PFSK-1 (cell line): ENCODE measurements around the gene GDF15.
A peak's percentile ranks its signal among the peaks of the same experiment; 100 is the strongest.

ENCODE experiments used
- FOXP2 ChIP-seq: optimal IDR thresholded peaks from 2 replicates; pipeline ENCODE3; 2011; ENCODE audit warnings: borderline replicate concordance, control low read depth, inconsistent platforms; ENCODE audit not compliant: insufficient read depth; ENCODE audit errors: extremely low read length, extremely low read depth
- POLR2AphosphoS5 ChIP-seq: IDR thresholded peaks from 2 replicates; pipeline ENCODE4 v1.6.1; 2012; ENCODE audit warnings: low read depth, mild to moderate bottlenecking, control low read depth, low read length, moderate library complexity
- SIN3A ChIP-seq: IDR thresholded peaks from 2 replicates; pipeline ENCODE4 v1.6.1; 2012; ENCODE audit warnings: mild to moderate bottlenecking, low read length, moderate library complexity, borderline replicate concordance; ENCODE audit not compliant: insufficient read depth
- TAF1 ChIP-seq: IDR thresholded peaks from 2 replicates; pipeline ENCODE4 v1.6.1; 2012; ENCODE audit warnings: low read length, control low read depth, borderline replicate concordance; ENCODE audit not compliant: insufficient read depth
- TF ChIP-seq, protein P1 (sequence below), 2 experiments: IDR thresholded peaks; 2 replicates each; pipeline versions ENCODE4 v1.6.1 to v1.8.0; 2011 to 2012; ENCODE audit warnings: low read depth in 2 of 2, low read length in 2 of 2, control low read depth in 1 of 2, inconsistent platforms in 1 of 2, mild to moderate bottlenecking in 1 of 2, moderate library complexity in 1 of 2; ENCODE audit not compliant: insufficient read depth in 1 of 2

Gene GDF15

GRCh38 chr19:18366021-18366435 is 19.9 kb upstream of the GDF15 start:
- TF ChIP-seq SIN3A (no peak), TAF1 (no peak), POLR2AphosphoS5 (no peak)
- TF ChIP-seq, protein P1, sequence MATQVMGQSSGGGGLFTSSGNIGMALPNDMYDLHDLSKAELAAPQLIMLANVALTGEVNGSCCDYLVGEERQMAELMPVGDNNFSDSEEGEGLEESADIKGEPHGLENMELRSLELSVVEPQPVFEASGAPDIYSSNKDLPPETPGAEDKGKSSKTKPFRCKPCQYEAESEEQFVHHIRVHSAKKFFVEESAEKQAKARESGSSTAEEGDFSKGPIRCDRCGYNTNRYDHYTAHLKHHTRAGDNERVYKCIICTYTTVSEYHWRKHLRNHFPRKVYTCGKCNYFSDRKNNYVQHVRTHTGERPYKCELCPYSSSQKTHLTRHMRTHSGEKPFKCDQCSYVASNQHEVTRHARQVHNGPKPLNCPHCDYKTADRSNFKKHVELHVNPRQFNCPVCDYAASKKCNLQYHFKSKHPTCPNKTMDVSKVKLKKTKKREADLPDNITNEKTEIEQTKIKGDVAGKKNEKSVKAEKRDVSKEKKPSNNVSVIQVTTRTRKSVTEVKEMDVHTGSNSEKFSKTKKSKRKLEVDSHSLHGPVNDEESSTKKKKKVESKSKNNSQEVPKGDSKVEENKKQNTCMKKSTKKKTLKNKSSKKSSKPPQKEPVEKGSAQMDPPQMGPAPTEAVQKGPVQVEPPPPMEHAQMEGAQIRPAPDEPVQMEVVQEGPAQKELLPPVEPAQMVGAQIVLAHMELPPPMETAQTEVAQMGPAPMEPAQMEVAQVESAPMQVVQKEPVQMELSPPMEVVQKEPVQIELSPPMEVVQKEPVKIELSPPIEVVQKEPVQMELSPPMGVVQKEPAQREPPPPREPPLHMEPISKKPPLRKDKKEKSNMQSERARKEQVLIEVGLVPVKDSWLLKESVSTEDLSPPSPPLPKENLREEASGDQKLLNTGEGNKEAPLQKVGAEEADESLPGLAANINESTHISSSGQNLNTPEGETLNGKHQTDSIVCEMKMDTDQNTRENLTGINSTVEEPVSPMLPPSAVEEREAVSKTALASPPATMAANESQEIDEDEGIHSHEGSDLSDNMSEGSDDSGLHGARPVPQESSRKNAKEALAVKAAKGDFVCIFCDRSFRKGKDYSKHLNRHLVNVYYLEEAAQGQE (IDR thresholded peaks at IDR 0.05; ENCODE audit: insufficient read depth in 1 of 2, low read depth in 2 of 2, low read length in 2 of 2): no peak

DNA sequence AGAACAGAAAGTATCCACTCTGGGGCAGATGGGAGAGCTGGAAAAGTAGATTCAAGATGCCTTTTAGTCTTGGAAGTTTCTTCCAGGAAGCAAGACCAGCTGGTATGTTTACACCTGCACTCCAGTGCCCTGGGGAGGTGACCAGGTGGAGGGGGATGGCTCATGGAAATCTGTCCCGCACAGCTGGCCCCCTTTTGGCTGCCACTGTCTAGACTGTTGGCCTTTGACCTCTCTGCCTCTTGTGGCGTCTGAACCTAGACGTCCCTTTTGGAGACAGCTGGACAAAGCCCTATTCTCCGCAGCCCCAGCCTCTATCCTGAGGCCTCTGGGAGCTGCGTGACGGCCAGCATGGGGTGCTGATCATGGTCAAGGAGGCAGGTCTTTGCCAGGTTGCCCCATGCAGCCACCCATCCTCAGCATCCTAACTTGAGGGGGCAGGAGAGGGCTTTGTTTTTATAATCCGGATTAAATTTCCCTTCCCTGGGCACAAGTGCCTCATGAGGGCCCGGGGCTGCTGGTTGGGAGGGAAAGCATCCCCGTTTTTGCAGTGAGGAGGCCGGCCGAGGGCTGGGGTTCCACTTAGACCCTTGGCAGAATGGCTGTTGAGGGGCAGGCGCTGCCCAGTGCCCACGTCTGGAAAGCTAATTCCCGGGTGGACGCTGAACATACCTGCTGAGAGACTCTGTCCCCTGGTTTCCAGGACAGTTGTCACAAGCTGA is 17.3 kb upstream of the GDF15 start:
- TF ChIP-seq POLR2AphosphoS5: no peak
- TF ChIP-seq, protein P1 (IDR thresholded peaks at IDR 0.05; ENCODE audit: insufficient read depth in 1 of 2, low read depth in 2 of 2, low read length in 2 of 2): no peak
- no peak for TF ChIP-seq FOXP2
- no peak for TF ChIP-seq SIN3A
- no peak for TF ChIP-seq TAF1

GRCh38 chr19:18373407-18373891 is 12.5 kb upstream of the GDF15 start:
- TF ChIP-seq, protein P1 (IDR thresholded peaks at IDR 0.05; ENCODE audit: insufficient read depth in 1 of 2, low read depth in 2 of 2, low read length in 2 of 2): no peak
- TF ChIP-seq SIN3A (no peak), POLR2AphosphoS5 (no peak), FOXP2 (no peak), TAF1 (no peak)

DNA sequence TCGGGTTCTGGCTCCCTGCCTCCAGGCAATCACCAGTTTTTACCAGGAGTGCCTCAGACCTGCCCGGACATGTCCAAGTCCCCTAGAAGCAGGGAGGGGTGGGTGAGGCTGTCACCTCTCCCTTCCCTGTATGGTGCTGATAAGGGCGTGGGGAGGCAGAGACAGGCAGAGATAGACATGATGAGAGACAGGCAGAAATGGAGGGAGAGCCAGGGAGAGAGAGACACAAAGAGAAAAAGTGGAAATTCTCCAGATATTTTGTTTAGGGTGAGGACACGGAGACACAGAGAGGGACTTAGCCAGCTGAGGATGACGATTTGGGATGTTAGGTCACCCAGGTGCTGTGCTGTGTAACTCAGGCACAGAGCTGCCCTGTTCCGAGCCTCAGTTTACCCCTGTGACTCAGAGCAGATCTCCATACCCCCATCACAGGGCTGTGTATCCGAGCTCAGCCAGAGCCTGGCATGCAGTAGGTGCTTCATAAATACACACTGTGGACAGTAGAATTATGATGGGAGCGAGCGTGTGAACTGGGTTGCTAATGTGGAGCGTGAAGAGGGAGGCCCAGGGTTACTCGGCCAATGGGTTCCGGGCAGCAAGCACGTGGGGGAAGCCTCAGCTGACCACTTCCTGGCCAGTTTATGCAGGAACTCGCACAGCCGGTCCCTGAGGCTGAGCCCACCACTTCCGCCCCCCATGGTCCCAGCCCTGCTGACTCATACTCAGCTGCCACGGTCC is 11.9 kb upstream of the GDF15 start:
- TF ChIP-seq TAF1: no peak
- TF ChIP-seq POLR2AphosphoS5: no peak
- peak; percentile 96 for TF ChIP-seq FOXP2
- TF ChIP-seq, protein P1 (IDR thresholded peaks at IDR 0.05; ENCODE audit: insufficient read depth in 1 of 2, low read depth in 2 of 2, low read length in 2 of 2): peak; percentile 48 to 67; a peak in 2 of 4 replicates
- peak; percentile 62; the same call in 1 of the 2 replicates for TF ChIP-seq SIN3A

DNA sequence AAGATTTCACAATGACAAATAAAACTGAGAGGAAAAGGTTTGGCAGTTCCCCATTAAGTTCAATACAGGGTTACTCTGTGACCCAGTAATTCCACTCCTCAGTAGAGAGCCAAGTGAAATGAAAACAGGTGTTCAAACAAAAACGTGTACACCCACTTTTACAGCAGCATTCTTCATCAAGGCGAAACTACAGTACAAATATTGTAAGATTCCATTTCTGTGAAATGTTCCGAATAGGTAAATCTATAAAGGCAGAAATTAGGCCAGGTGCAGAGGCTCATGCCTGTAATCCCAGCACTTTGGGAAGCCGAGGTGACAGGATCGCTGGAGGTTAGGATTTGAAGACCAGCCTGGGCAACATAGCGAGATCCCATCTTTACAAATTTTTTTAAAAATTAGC is 8.9 kb upstream of the GDF15 start:
- TF ChIP-seq FOXP2: no peak
- TF ChIP-seq, protein P1 (IDR thresholded peaks at IDR 0.05; ENCODE audit: insufficient read depth in 1 of 2, low read depth in 2 of 2, low read length in 2 of 2): no peak
- TF ChIP-seq SIN3A: no peak
- no peak for TF ChIP-seq TAF1
- TF ChIP-seq POLR2AphosphoS5: no peak
